ENCODE results near the gene LIN7A.

DNA sequence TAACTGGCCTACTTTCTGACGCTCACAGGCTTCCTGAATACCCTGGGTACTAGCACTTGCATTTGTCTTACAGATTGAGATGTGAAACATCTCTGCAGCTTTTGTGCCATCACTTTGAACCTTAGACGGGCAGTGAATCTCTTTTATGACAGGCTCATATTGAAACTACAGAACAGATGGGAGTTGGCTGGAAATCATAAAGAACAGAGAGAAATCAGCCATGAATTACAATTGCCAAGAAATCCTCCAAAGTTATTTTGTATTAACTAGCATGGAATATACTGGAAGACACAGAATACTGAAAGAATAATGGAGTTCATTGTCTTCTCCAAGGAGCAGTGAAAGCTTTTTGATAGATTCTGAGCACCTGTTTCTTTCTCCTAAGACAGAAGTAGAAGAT lies 188.3 kb downstream of the LIN7A start:
- TF ChIP-seq, protein P1, sequence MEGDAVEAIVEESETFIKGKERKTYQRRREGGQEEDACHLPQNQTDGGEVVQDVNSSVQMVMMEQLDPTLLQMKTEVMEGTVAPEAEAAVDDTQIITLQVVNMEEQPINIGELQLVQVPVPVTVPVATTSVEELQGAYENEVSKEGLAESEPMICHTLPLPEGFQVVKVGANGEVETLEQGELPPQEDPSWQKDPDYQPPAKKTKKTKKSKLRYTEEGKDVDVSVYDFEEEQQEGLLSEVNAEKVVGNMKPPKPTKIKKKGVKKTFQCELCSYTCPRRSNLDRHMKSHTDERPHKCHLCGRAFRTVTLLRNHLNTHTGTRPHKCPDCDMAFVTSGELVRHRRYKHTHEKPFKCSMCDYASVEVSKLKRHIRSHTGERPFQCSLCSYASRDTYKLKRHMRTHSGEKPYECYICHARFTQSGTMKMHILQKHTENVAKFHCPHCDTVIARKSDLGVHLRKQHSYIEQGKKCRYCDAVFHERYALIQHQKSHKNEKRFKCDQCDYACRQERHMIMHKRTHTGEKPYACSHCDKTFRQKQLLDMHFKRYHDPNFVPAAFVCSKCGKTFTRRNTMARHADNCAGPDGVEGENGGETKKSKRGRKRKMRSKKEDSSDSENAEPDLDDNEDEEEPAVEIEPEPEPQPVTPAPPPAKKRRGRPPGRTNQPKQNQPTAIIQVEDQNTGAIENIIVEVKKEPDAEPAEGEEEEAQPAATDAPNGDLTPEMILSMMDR (IDR thresholded peaks at IDR 0.05), result no peak
- no peak for TF ChIP-seq POLR2A (IDR thresholded peaks at IDR 0.05)

Measured in heart left ventricle (tissue), 13 donors.